ENCODE results near the gene GNAI2. TPM values are rescaled to one million over a fixed set of nuclear protein-coding genes. Genes with fewer than 3 reads are reported as not detected.
A peak's percentile ranks its signal among the peaks of the same experiment; 100 is the strongest.

Gene GNAI2
- total RNA-seq, 1 experiment from 2014 or later = 185 TPM

- TF ChIP-seq ARID4B (CRISPR knock-in tag; IDR thresholded peaks at IDR 0.05; ENCODE audit: borderline replicate concordance) = no peak; the same call in 1 of the 2 replicates
- 0 out of 2 replicates have a peak, but pooled peaks have one; percentile 30 for TF ChIP-seq MAX (CRISPR knock-in tag; IDR thresholded peaks at IDR 0.05)
- TF ChIP-seq ELF4 (CRISPR knock-in tag; IDR thresholded peaks at IDR 0.05; ENCODE audit: low read depth) = no peak
- TF ChIP-seq ZNF232 (CRISPR knock-in tag; IDR thresholded peaks at IDR 0.05) = no peak
- no peak for TF ChIP-seq JAZF1 (CRISPR knock-in tag; IDR thresholded peaks at IDR 0.05)
- peak; percentile 52; the same call in 1 of the 2 replicates for TF ChIP-seq ERG (CRISPR knock-in tag; IDR thresholded peaks at IDR 0.05)
- TF ChIP-seq ZBTB43 (CRISPR knock-in tag; IDR thresholded peaks at IDR 0.05) = no peak
- 0 out of 2 replicates have a peak, but pooled peaks have one; percentile 25 for TF ChIP-seq ZNF423 (CRISPR knock-in tag; IDR thresholded peaks at IDR 0.05)
- no peak; the same call in 1 of the 2 replicates for TF ChIP-seq CDX4 (CRISPR knock-in tag; IDR thresholded peaks at IDR 0.05; ENCODE audit: borderline replicate concordance)
- TF ChIP-seq ZNF138 (CRISPR knock-in tag; conservative IDR thresholded peaks at IDR 0.05) = no peak
- no peak for TF ChIP-seq ZNF121 (CRISPR knock-in tag; IDR thresholded peaks at IDR 0.05)
- TF ChIP-seq GABPB1 (CRISPR knock-in tag; IDR thresholded peaks at IDR 0.05) = peak; percentile 81; the same call in 1 of the 2 replicates
- TF ChIP-seq IRF2 (CRISPR knock-in tag; IDR thresholded peaks at IDR 0.05; ENCODE audit: borderline replicate concordance, low read depth) = no peak
- peak; percentile 60; the same call in 1 of the 2 replicates for TF ChIP-seq ETV6 (CRISPR knock-in tag; IDR thresholded peaks at IDR 0.05)
- no peak for TF ChIP-seq CREB1 (CRISPR knock-in tag; IDR thresholded peaks at IDR 0.05)
- no peak for TF ChIP-seq AR (CRISPR knock-in tag; IDR thresholded peaks at IDR 0.05)
Observed at GRCh38 chr3:50260027-50260941, 24.3 kb downstream of the GNAI2 start (continued).

Measured in WTC11 (cell line).